Measurements from ENCODE around the gene PSMD10.

The PSMD10 gene

DNA sequence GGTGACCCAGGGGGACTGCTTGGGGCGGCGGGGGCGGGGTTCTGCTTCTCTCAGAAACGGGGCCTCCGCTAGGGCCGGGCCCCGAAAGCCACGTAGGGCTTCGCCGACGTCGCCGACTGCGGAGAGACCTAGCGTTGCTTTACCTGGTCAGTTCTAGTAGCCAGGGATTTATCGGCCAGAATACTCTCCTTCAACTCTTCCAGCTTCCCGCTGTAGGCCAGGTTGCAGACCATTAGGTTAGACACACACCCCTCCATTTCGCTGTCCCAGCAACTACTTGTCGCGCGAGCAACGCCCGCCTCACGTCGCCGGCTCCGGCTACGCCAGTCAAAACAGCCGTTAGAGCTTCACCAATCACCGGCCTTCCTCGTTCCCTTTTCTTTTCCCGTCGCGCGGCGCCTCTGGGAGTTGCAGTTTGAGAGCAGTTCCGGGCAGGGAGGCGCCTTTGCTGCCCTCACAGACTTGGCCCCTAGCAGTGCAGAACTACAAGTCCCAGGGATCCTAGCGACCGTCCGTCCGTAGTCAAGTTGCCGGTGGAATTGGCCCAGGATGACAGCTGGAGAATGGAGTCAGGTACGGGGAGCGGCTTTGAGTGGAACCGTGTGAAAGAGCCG, at the start of gene PSMD10, which contains the start of gene ATG4A:
PSMD10 (minus strand) TSS at position 279 of the 614 bp plus-strand sequence; CDS start at position 257, 22 bp downstream.
ATG4A (plus strand) TSS at position 515 of the 614 bp plus-strand sequence; CDS start at position 564, 49 bp downstream.
- TF ChIP-seq POLR2A (IDR thresholded peaks at IDR 0.05; ENCODE audit: low read depth, low read length) = peak; percentile 46
- FAIRE-seq (peak; percentile 95), DNase-seq (ENCODE audit: insufficient read length, low spot score) (peak; percentile 51)

DNA sequence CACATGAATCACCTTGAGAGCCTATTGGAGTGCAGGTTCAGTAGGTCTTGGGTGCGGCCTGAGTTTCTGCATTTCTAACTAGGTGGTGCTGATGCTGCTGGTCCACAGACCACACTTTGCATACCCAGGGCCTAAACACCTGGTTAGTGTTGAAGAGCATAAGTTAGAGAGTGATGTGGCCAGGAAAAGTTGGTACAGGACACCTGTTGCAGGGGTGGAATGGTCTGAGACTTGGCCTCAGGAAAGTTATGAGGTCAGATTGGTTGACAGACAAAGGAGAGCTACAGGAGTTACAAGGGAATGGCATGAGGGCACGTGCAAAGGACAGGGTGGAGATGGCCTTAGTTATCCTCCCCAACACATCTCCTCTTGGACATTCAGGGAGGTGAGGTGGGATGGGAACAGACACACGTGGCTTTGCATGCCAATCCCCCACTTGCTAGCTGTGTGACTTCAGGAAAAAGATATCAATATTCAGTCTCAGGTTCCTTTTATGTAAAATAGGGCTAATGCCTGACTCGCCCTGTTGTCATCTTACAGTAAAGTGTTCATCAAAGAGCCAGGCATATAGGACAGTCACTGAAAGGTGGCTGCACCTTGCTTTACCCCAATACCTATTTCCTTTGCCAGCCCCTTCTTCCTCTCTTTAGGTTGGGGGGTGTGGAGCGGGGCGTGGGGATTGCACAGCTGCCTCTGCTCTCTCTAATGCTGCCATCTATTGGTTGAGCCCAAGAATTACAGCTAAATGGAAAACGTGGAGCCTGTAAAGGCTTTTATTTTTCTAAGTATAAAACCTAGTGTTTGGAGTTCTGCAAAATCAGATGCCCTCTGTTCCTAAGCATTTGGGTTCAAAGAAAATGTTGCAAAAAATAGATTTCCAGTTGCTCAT, 47.7 kb upstream of the PSMD10 start:
- DNase-seq (ENCODE audit: insufficient read length, low spot score) (no peak), FAIRE-seq (no peak)
- no peak for TF ChIP-seq POLR2A (IDR thresholded peaks at IDR 0.05; ENCODE audit: low read depth, low read length)

DNA sequence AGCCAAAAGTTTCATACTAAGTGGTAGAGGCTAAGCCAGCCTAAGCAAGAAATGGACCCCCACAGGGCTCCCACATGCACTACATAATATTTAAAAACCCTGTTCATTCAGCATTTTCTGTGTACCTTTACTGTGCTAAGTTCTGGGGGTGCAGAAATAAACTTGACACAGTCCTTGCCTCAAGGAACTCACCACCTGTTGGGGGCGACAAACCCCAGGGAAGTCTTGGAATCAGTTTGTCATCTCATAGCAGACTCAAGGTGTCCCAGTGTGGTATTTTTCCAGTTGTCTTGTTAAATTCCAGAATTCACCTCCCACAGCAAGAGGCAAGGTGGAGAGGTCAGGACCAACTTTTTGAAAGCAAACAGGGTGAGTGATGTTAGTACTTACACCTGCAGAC, 43.4 kb upstream of the PSMD10 start:
- FAIRE-seq (no peak), DNase-seq (ENCODE audit: insufficient read length, low spot score) (no peak)
- no peak for TF ChIP-seq POLR2A (IDR thresholded peaks at IDR 0.05; ENCODE audit: low read depth, low read length)

DNA sequence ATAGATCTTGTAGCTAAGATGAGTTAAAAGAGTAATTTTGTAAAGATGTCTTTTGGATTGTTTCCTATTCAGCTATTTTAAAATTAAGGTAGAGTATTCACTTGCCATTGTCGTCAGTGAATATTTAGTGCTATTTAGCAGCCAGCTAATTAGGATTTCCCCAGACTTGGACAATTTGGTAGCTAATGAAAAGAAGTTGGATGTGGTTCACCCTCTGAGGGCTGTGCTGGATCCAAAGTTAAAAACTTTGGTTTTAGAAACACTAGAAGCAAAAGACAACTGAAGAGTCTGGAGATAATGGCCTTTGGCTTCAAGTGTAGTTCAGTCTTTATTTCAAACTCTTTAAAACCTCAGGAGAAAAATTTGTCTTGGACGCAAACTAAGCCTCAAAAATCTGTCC, 41.5 kb upstream of the PSMD10 start:
- DNase-seq (ENCODE audit: insufficient read length, low spot score) (no peak), FAIRE-seq (no peak)
- no peak for TF ChIP-seq POLR2A (IDR thresholded peaks at IDR 0.05; ENCODE audit: low read depth, low read length)

DNA sequence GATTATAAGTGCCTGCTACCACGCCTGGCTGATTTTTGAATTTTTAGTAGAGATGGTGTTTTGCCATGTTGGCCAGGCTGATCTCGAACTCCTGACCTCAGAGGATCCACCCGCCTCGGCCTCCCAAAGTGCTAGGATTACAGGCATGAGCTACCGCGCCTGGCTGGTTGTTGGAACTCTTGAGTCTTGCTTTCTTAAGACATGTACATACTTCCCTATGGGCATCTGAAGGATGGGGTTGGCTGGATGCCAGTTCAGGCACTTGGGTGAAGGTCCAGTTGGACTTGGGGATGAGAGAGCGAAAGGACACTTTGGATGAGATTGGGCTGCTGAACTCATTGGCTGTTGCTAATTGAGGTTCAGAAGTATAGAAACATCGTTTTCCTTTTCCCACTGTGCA, 40.7 kb upstream of the PSMD10 start:
- no peak for TF ChIP-seq POLR2A (IDR thresholded peaks at IDR 0.05; ENCODE audit: low read depth, low read length)
- DNase-seq (ENCODE audit: insufficient read length, low spot score) = no peak
- FAIRE-seq = no peak

DNA sequence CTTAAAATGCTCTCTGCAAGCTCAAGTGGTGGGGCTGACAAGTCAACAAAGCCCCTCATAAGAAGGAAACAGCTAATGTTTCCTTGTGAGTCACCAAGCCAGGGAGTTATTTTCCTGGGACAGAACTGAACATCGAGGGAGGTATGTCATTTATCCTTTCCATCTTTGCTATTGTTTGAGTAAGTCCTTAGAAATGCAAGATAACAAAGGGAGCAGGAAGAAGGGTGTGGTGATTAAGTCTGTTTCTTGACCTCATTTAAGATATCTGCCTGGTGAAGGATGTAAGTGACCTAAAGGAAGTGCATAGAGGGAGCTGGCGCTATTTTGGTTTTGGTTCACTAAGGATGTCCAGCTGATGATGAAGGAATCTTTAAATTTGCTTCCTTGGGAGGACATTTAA, 40.1 kb upstream of the PSMD10 start:
- peak; percentile 34 for DNase-seq (ENCODE audit: insufficient read length, low spot score)
- no peak for TF ChIP-seq POLR2A (IDR thresholded peaks at IDR 0.05; ENCODE audit: low read depth, low read length)
- FAIRE-seq = peak; percentile 78

DNA sequence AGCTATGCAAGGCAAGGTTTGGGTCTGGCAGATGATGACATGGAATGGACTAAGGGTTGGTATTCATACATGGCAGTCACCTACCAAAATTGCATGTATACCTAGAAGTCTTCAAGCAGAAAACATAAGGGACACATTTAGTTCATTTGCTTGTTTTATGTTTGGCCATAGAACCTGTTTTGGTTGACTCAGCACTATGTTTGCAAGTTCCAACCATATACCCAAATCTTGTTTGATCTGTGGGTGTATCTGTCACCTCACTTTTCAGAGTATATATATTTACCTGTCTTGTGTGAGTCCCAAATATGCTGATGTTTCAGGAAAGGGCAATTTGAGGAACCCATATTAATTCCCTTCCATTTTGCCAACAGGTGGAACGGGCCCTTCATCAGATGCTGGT, 39.5 kb upstream of the PSMD10 start:
- no peak for TF ChIP-seq POLR2A (IDR thresholded peaks at IDR 0.05; ENCODE audit: low read depth, low read length)
- DNase-seq (ENCODE audit: insufficient read length, low spot score) = no peak
- FAIRE-seq = no peak

DNA sequence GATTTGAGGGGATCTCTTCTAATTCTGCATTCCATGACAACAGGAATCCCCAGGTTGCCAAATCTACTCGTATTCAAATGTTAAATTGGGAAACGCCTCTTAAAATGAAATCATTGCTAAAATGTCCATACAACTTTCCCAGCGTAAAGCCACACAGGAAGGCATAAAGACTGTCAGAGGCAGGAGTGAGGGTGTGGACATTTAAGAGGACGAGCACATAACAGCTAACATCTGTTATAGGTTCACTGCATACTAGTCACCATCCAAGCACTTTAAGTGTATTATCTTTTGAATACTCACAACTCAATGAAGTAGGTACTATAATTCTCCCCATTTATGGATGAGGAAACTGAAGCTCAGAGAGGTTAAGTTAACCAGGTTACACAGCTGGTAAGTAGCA, 35.8 kb upstream of the PSMD10 start:
- TF ChIP-seq POLR2A (IDR thresholded peaks at IDR 0.05; ENCODE audit: low read depth, low read length) = no peak
- no peak for FAIRE-seq
- DNase-seq (ENCODE audit: insufficient read length, low spot score) = no peak

GRCh38 chrX:108126661-108127060, 35.3 kb upstream of the PSMD10 start:
- no peak for TF ChIP-seq POLR2A (IDR thresholded peaks at IDR 0.05; ENCODE audit: low read depth, low read length)
- FAIRE-seq (no peak), DNase-seq (ENCODE audit: insufficient read length, low spot score) (no peak)

DNA sequence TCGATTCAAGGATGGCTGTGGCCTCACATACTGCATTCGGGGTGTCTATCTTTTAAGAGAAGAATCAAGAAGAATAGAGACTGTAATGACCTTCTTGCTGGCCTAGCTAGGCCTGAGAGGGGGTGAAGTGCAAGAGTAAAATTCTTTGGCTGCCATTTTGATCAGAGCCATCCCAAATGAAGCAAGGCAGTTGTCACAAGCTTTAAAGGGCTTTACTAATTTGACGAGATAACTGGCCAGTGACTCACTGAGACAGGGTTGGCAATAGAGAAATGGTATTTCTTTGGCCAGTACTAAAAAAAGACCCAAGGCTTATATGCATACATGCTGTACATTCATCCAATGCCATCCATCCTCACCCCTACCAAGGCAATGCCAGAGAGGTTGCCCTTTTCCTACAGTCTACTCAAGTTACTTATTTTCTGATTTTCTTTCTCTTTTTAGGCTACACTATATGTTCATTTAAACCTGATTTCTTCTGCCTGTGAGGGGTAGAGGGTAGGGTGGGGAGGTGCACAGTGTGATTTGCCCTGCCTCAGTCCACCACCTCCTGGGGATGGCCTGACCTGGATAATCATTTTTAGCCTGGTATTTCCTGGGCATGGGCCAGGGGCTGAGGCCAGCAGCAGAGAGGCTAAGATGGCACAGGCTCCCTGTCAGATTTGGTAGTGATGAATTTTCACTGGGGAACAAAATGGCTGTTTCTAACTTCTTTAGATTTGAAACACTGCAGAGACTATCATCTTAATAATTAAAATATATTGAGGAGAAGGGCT, 32.4 kb upstream of the PSMD10 start:
- FAIRE-seq (no peak), DNase-seq (ENCODE audit: insufficient read length, low spot score) (no peak)
- no peak for TF ChIP-seq POLR2A (IDR thresholded peaks at IDR 0.05; ENCODE audit: low read depth, low read length)

- DNase-seq (ENCODE audit: insufficient read length, low spot score) (no peak), FAIRE-seq (no peak)
- no peak for TF ChIP-seq POLR2A (IDR thresholded peaks at IDR 0.05; ENCODE audit: low read depth, low read length)
These were observed 31.4 kb upstream of the PSMD10 start for GRCh38 chrX:108122748-108123147.

DNA sequence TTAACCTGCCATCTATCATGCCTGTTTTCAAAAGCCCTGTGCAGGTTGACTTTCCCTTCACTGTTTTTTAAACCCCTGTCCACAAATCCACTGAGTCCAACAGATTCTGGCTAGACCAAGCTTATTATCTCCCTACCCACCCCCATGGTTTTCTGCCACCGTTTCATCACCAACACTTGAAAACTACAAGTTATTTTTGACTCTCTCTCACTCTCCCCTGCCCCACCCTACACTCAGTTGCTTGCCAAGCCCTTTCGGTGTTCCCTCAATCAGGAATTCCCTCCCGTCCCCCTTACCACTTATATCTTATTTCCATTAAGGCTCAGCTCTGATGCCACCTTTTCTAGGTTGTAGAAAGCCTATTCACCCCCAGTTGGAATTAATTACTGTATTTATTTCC, 29.9 kb upstream of the PSMD10 start:
- DNase-seq (ENCODE audit: insufficient read length, low spot score) = no peak
- no peak for FAIRE-seq

GRCh38 chrX:108117988-108118387, 26.6 kb upstream of the PSMD10 start:
- TF ChIP-seq POLR2A (IDR thresholded peaks at IDR 0.05; ENCODE audit: low read depth, low read length) = no peak
- FAIRE-seq = no peak
- no peak for DNase-seq (ENCODE audit: insufficient read length, low spot score)

More for the DNA sequence above, 29.9 kb upstream of the PSMD10 start:
- no peak for TF ChIP-seq POLR2A (IDR thresholded peaks at IDR 0.05; ENCODE audit: low read depth, low read length)

DNA sequence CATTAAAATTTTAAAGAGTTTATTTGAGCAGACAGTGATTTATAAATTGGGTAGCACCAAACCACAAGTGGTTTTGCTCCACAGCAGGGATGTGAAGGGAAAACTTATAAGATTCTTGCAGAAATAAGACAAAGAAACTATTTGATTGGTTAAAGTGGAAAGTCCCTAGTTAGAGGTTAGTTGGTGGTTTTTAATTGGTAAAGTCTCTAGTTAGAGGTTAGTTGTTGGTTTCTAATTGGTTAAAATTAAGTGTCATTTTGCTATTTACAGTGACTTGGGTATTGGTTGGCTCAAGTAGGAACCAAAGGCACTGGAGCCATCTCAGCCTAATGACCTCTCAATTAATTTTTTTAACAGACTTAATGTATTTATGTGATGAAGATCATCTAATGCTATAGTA, 23.2 kb upstream of the PSMD10 start:
- DNase-seq (ENCODE audit: insufficient read length, low spot score) = no peak
- no peak for FAIRE-seq
- TF ChIP-seq POLR2A (IDR thresholded peaks at IDR 0.05; ENCODE audit: low read depth, low read length) = no peak
